Measurements from ENCODE around the gene TCEAL1. TPM values are rescaled to one million over a fixed set of nuclear protein-coding genes. Genes with fewer than 3 reads are reported as not detected.
"Not testable (repeated sequence)": the region's sequence is repeated elsewhere in the genome, so short reads cannot be mapped to it uniquely, and the experiment has no call there.

The TCEAL1 gene
- total RNA-seq, 1 experiment from 2014 or later: not detected

GRCh38 chrX:103651151-103651773, 22.5 kb downstream of the TCEAL1 start:
- H3K27me3 ChIP-seq (ENCODE audit: insufficient read depth, low read length): no peaks in the 10 kb centered on the region
- H3K27ac ChIP-seq (ENCODE audit: low read depth, low read length): no peak overlapping the region
- no peak for TF ChIP-seq RAD21 (IDR thresholded peaks at IDR 0.05; ENCODE audit: low read depth)
- TF ChIP-seq MAX (IDR thresholded peaks at IDR 0.05): no peak
- TF ChIP-seq, protein P1, sequence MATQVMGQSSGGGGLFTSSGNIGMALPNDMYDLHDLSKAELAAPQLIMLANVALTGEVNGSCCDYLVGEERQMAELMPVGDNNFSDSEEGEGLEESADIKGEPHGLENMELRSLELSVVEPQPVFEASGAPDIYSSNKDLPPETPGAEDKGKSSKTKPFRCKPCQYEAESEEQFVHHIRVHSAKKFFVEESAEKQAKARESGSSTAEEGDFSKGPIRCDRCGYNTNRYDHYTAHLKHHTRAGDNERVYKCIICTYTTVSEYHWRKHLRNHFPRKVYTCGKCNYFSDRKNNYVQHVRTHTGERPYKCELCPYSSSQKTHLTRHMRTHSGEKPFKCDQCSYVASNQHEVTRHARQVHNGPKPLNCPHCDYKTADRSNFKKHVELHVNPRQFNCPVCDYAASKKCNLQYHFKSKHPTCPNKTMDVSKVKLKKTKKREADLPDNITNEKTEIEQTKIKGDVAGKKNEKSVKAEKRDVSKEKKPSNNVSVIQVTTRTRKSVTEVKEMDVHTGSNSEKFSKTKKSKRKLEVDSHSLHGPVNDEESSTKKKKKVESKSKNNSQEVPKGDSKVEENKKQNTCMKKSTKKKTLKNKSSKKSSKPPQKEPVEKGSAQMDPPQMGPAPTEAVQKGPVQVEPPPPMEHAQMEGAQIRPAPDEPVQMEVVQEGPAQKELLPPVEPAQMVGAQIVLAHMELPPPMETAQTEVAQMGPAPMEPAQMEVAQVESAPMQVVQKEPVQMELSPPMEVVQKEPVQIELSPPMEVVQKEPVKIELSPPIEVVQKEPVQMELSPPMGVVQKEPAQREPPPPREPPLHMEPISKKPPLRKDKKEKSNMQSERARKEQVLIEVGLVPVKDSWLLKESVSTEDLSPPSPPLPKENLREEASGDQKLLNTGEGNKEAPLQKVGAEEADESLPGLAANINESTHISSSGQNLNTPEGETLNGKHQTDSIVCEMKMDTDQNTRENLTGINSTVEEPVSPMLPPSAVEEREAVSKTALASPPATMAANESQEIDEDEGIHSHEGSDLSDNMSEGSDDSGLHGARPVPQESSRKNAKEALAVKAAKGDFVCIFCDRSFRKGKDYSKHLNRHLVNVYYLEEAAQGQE (IDR thresholded peaks at IDR 0.05; ENCODE audit: low read depth): no peak
- TF ChIP-seq, protein P2, sequence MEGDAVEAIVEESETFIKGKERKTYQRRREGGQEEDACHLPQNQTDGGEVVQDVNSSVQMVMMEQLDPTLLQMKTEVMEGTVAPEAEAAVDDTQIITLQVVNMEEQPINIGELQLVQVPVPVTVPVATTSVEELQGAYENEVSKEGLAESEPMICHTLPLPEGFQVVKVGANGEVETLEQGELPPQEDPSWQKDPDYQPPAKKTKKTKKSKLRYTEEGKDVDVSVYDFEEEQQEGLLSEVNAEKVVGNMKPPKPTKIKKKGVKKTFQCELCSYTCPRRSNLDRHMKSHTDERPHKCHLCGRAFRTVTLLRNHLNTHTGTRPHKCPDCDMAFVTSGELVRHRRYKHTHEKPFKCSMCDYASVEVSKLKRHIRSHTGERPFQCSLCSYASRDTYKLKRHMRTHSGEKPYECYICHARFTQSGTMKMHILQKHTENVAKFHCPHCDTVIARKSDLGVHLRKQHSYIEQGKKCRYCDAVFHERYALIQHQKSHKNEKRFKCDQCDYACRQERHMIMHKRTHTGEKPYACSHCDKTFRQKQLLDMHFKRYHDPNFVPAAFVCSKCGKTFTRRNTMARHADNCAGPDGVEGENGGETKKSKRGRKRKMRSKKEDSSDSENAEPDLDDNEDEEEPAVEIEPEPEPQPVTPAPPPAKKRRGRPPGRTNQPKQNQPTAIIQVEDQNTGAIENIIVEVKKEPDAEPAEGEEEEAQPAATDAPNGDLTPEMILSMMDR (IDR thresholded peaks at IDR 0.05 in 2 of 3, conservative IDR thresholded peaks at IDR 0.05 in 1 of 3; ENCODE audit: borderline replicate concordance in 1 of 3, insufficient read depth in 1 of 3, low read depth in 2 of 3, low read length in 2 of 3): no peak
- TF ChIP-seq JUND (IDR thresholded peaks at IDR 0.05): no peak
- TF ChIP-seq POLR2AphosphoS5 (IDR thresholded peaks at IDR 0.05; ENCODE audit: low read depth, low read length): no peak
- TF ChIP-seq ATF3 (IDR thresholded peaks at IDR 0.05): no peak
- TF ChIP-seq ZFX (IDR thresholded peaks at IDR 0.05): no peak
- no peak for TF ChIP-seq EZH2 (IDR thresholded peaks at IDR 0.05)
- no peak for TF ChIP-seq ZNF274 (IDR thresholded peaks at IDR 0.05; ENCODE audit: low read depth, low read length)
- no peak for TF ChIP-seq SIN3A (IDR thresholded peaks at IDR 0.05; ENCODE audit: low read depth)
- TF ChIP-seq CEBPB (IDR thresholded peaks at IDR 0.05; ENCODE audit: low read depth): no peak
- no peak for TF ChIP-seq EZH2phosphoT487 (IDR thresholded peaks at IDR 0.05; ENCODE audit: borderline replicate concordance)
- H2AFZ ChIP-seq (ENCODE audit: low read depth, low read length, poor library complexity, severe bottlenecking): no peak overlapping the region
- POLR2A ChIA-PET: no interaction called here
- no peak for DNase-seq (ENCODE audit: low read depth, low spot score)
- ATAC-seq: no peak
- no peaks in the 10 kb centered on the region for H4K20me1 ChIP-seq (ENCODE audit: insufficient read depth)
- H3K79me2 ChIP-seq (ENCODE audit: insufficient read depth, low read length): no peaks in the 10 kb centered on the region
- H3K36me3 ChIP-seq (ENCODE audit: control insufficient read depth in 1 of 2, insufficient read depth in 2 of 2, low read length in 2 of 2): no peaks in the 10 kb centered on the region
- no TSS peak for BruUV-seq (replicated peaks)
- H3K9me3 ChIP-seq (ENCODE audit: control insufficient read depth in 1 of 2, insufficient read depth in 1 of 2, low read depth in 1 of 2, low read length in 2 of 2): no peaks in the 10 kb centered on the region
- intact Hi-C loops (cut with micrococcal nuclease): no loop called here
- no peak overlapping the region for H3K4me2 ChIP-seq (ENCODE audit: low read length)
- H3K9ac ChIP-seq (ENCODE audit: low read length): no peak overlapping the region
- H3K4me3 ChIP-seq (replicated peaks in 1 of 2; ENCODE audit: low read depth in 1 of 2, low read length in 2 of 2): no peak overlapping the region
- CTCF ChIA-PET: no interaction called here
- peaks cover 1 to 11% of the 10 kb centered on the region in 2 experiments for H3K4me1 ChIP-seq (ENCODE audit: control insufficient read depth in 1 of 2, insufficient read depth in 2 of 2, low read length in 2 of 2)
- RAD21 ChIA-PET (ENCODE audit: low non-redundant PET in 1 of 2, low total read pairs in 2 of 2, uncharacterized antibody in 2 of 2, unreplicated experiment in 2 of 2): no interaction called here
- H3K9me2 ChIP-seq (ENCODE audit: insufficient read depth): no peaks in the 10 kb centered on the region

- H3K9me2 ChIP-seq (ENCODE audit: insufficient read depth); H3K36me3 ChIP-seq (ENCODE audit: control insufficient read depth in 1 of 2, insufficient read depth in 2 of 2, low read length in 2 of 2); H2AFZ ChIP-seq (ENCODE audit: low read depth, low read length, poor library complexity, severe bottlenecking); H3K4me2 ChIP-seq (ENCODE audit: low read length); intact Hi-C loops (cut with micrococcal nuclease); ATAC-seq; RAD21 ChIA-PET (ENCODE audit: low non-redundant PET in 1 of 2, low total read pairs in 2 of 2, uncharacterized antibody in 2 of 2, unreplicated experiment in 2 of 2); H3K79me2 ChIP-seq (ENCODE audit: insufficient read depth, low read length); H3K27ac ChIP-seq (ENCODE audit: low read depth, low read length); H3K4me3 ChIP-seq (replicated peaks in 1 of 2; ENCODE audit: low read depth in 1 of 2, low read length in 2 of 2); H3K27me3 ChIP-seq (ENCODE audit: insufficient read depth, low read length); H4K20me1 ChIP-seq (ENCODE audit: insufficient read depth); POLR2A ChIA-PET; H3K9ac ChIP-seq (ENCODE audit: low read length); H3K9me3 ChIP-seq (ENCODE audit: control insufficient read depth in 1 of 2, insufficient read depth in 1 of 2, low read depth in 1 of 2, low read length in 2 of 2); DNase-seq (ENCODE audit: low read depth, low spot score); CTCF ChIA-PET; BruUV-seq (replicated peaks): not testable (repeated sequence)
- peaks cover 11 to 27% of the 10 kb centered on the region in 2 experiments for H3K4me1 ChIP-seq (ENCODE audit: control insufficient read depth in 1 of 2, insufficient read depth in 2 of 2, low read length in 2 of 2)
Observed at GRCh38 chrX:103655230-103656000, 26.6 kb downstream of the TCEAL1 start.
